ENCODE results near the gene ARHGAP18.

DNA sequence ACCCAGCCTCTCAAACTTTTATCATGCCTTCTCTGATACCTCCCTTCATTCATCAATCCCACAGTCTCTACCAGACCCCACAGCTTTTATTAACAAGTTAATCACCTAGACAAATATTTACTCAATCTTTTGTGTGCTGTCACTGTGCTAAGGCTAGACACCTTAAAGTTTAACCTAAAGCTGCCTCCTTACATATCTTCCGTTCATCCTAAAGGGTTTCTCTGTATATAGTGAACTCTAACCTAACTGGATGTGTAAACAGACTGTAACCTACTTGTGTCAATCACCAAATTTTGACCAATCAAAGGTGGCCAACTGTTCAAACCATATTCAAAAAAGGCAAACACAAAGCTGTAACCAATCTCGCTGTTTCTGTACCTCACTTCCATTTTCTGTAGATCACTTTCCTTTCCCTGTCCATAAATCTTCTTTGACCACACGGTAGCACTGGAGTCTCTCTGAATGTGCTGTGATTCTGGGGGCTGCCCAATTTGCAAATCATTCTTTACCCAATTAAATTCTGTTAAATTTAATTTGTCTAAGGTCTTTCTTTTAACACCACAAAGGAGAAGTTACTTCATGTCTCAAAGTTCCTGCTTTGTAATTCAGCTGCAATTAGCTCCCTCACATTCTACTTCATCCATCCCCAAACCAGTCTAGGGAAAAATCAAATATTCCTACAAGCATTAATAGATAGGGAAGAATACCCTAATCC, 72.5 kb downstream of the ARHGAP18 start:
- TF ChIP-seq KAT2B (IDR thresholded peaks at IDR 0.05; ENCODE audit: borderline replicate concordance, low read depth, low read length) (no peak), IKZF4 (CRISPR knock-in tag; IDR thresholded peaks at IDR 0.05; ENCODE audit: borderline replicate concordance, low read depth, not compliant biosample characterization) (no peak), EZH2 (conservative IDR thresholded peaks at IDR 0.05; ENCODE audit: low read depth, low read length) (no peak), JUND (CRISPR knock-in tag; IDR thresholded peaks at IDR 0.05) (no peak), RFXANK (CRISPR knock-in tag; IDR thresholded peaks at IDR 0.05) (no peak), ZZZ3 (CRISPR knock-in tag; IDR thresholded peaks at IDR 0.05; ENCODE audit: borderline replicate concordance) (no peak), ZSCAN9 (CRISPR knock-in tag; IDR thresholded peaks at IDR 0.05; ENCODE audit: borderline replicate concordance) (0 out of 2 replicates have a peak, but pooled peaks have one; percentile 1), CHD4 (IDR thresholded peaks at IDR 0.05; ENCODE audit: borderline replicate concordance, low read length) (0 out of 2 replicates have a peak, but pooled peaks have one; percentile 59), MYC (CRISPR knock-in tag; IDR thresholded peaks at IDR 0.05; ENCODE audit: borderline replicate concordance) (no peak), POLR2AphosphoS5 (IDR thresholded peaks at IDR 0.05; ENCODE audit: low read depth, low read length) (no peak)
- TF ChIP-seq, protein P1, sequence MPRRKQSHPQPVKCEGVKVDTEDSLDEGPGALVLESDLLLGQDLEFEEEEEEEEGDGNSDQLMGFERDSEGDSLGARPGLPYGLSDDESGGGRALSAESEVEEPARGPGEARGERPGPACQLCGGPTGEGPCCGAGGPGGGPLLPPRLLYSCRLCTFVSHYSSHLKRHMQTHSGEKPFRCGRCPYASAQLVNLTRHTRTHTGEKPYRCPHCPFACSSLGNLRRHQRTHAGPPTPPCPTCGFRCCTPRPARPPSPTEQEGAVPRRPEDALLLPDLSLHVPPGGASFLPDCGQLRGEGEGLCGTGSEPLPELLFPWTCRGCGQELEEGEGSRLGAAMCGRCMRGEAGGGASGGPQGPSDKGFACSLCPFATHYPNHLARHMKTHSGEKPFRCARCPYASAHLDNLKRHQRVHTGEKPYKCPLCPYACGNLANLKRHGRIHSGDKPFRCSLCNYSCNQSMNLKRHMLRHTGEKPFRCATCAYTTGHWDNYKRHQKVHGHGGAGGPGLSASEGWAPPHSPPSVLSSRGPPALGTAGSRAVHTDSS (CRISPR knock-in tag; conservative IDR thresholded peaks at IDR 0.05) = no peak
- TF ChIP-seq, protein P2, sequence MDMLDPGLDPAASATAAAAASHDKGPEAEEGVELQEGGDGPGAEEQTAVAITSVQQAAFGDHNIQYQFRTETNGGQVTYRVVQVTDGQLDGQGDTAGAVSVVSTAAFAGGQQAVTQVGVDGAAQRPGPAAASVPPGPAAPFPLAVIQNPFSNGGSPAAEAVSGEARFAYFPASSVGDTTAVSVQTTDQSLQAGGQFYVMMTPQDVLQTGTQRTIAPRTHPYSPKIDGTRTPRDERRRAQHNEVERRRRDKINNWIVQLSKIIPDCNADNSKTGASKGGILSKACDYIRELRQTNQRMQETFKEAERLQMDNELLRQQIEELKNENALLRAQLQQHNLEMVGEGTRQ (IDR thresholded peaks at IDR 0.05; ENCODE audit: low read depth, low read length) = no peak
- TF ChIP-seq, protein P2 (CRISPR knock-in tag; IDR thresholded peaks at IDR 0.05; ENCODE audit: borderline replicate concordance) = no peak
- TF ChIP-seq, protein P3, sequence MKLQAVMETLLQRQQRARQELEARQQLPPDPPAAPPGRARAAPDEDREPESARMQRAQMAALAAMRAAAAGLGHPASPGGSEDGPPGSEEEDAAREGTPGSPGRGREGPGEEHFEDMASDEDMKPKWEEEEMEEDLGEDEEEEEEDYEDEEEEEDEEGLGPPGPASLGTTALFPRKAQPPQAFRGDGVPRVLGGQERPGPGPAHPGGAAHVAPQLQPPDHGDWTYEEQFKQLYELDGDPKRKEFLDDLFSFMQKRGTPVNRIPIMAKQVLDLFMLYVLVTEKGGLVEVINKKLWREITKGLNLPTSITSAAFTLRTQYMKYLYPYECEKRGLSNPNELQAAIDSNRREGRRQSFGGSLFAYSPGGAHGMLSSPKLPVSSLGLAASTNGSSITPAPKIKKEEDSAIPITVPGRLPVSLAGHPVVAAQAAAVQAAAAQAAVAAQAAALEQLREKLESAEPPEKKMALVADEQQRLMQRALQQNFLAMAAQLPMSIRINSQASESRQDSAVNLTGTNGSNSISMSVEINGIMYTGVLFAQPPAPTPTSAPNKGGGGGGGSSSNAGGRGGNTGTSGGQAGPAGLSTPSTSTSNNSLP (IDR thresholded peaks at IDR 0.05; ENCODE audit: low read depth, low read length) = no peak
- TF ChIP-seq, protein P4, sequence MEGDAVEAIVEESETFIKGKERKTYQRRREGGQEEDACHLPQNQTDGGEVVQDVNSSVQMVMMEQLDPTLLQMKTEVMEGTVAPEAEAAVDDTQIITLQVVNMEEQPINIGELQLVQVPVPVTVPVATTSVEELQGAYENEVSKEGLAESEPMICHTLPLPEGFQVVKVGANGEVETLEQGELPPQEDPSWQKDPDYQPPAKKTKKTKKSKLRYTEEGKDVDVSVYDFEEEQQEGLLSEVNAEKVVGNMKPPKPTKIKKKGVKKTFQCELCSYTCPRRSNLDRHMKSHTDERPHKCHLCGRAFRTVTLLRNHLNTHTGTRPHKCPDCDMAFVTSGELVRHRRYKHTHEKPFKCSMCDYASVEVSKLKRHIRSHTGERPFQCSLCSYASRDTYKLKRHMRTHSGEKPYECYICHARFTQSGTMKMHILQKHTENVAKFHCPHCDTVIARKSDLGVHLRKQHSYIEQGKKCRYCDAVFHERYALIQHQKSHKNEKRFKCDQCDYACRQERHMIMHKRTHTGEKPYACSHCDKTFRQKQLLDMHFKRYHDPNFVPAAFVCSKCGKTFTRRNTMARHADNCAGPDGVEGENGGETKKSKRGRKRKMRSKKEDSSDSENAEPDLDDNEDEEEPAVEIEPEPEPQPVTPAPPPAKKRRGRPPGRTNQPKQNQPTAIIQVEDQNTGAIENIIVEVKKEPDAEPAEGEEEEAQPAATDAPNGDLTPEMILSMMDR (CRISPR knock-in tag; IDR thresholded peaks at IDR 0.05) = no peak
